Activated CD8-positive, alpha-beta memory T cell treated with anti-CD3 and anti-CD28 coated beads for 4 hours (primary cell): ENCODE results near the gene PRPSAP1.

ENCODE experiments used
- DNase-seq, 2 donors: peaks; one replicate each; pipeline ENCODE4 v3.0.0-alpha.2; 2020; ENCODE audit warnings: low read depth in 2 of 2

PRPSAP1 gene

GRCh38 chr17:76353599-76354316 lies at the start of gene PRPSAP1:
PRPSAP1 (minus strand) TSS chr17:76353916; CDS start chr17:76353703, 213 bp downstream.
- peak; percentile 60 for DNase-seq

- no peak for DNase-seq
Observed at GRCh38 chr17:76402711-76403110, 49.0 kb upstream of the PRPSAP1 start.

- no peak for DNase-seq
Observed at GRCh38 chr17:76399175-76400172, 45.8 kb upstream of the PRPSAP1 start.

- no peak for DNase-seq
Observed at GRCh38 chr17:76398523-76399174, 44.9 kb upstream of the PRPSAP1 start.

- peak; percentile 70 to 78 for DNase-seq
Observed at GRCh38 chr17:76397687-76398522, 44.2 kb upstream of the PRPSAP1 start.

GRCh38 chr17:76397184-76397583 lies 43.5 kb upstream of the PRPSAP1 start:
- DNase-seq = no peak

GRCh38 chr17:76395980-76396379 lies 42.3 kb upstream of the PRPSAP1 start:
- DNase-seq = no peak

GRCh38 chr17:76394166-76394565 lies 40.5 kb upstream of the PRPSAP1 start:
- no peak for DNase-seq

GRCh38 chr17:76391200-76391715 lies 37.5 kb upstream of the PRPSAP1 start:
- DNase-seq = no peak

- DNase-seq = no peak
Observed at GRCh38 chr17:76390003-76390421, 36.3 kb upstream of the PRPSAP1 start.

GRCh38 chr17:76388966-76389888 lies 35.5 kb upstream of the PRPSAP1 start:
- DNase-seq = no peak

- DNase-seq = no peak
Observed at GRCh38 chr17:76386966-76387765, 33.5 kb upstream of the PRPSAP1 start.

GRCh38 chr17:76385892-76386786 lies 32.4 kb upstream of the PRPSAP1 start:
- peak; percentile 60 to 73 for DNase-seq

- peak in 1 of 2 donors; percentile 15 for DNase-seq
Observed at GRCh38 chr17:76384987-76385891, 31.5 kb upstream of the PRPSAP1 start.

- DNase-seq = peak; percentile 25 to 35
Observed at GRCh38 chr17:76384222-76384986, 30.7 kb upstream of the PRPSAP1 start, which contains the start of gene SPHK1. SPHK1 (plus strand) TSS chr17:76384609; CDS start chr17:76385645, 1,036 bp downstream.
